ENCODE results near the gene MOSPD3. TPM values are rescaled to one million over a fixed set of nuclear protein-coding genes. Genes with fewer than 3 reads are reported as not detected.

The MOSPD3 gene
- total and polyA plus RNA-seq, 2 of the 13 experiments (the other 11 are each of a cell fraction or from before 2014, with no cell fraction given) = 7.6 to 8.8 TPM

GRCh38 chr7:100568176-100568895, 44.0 kb upstream of the MOSPD3 start (continued):
- peak; percentile 12; the same call in 1 of the 2 replicates for TF ChIP-seq ZBTB39 (CRISPR knock-in tag; IDR thresholded peaks at IDR 0.05)
- TF ChIP-seq JUN (CRISPR knock-in tag; IDR thresholded peaks at IDR 0.05) = no peak; the same call in 1 of the 2 replicates
- TF ChIP-seq ZNF580 (CRISPR knock-in tag; IDR thresholded peaks at IDR 0.05; ENCODE audit: borderline replicate concordance, low read depth) = peak; percentile 63
- no peak for TF ChIP-seq HNF1A (IDR thresholded peaks at IDR 0.05; ENCODE audit: low read depth)
- peak; percentile 80 for TF ChIP-seq HNF1A (CRISPR knock-in tag; IDR thresholded peaks at IDR 0.05; ENCODE audit: borderline replicate concordance)
- TF ChIP-seq HCFC1 (IDR thresholded peaks at IDR 0.05; ENCODE audit: low read depth, low read length) = no peak
- TF ChIP-seq ARNT2 (CRISPR knock-in tag; IDR thresholded peaks at IDR 0.05; ENCODE audit: low read depth) = peak; percentile 91
- TF ChIP-seq ZMYM4 (CRISPR knock-in tag; IDR thresholded peaks at IDR 0.05) = peak; percentile 73
- no peak for TF ChIP-seq SCMH1 (CRISPR knock-in tag; IDR thresholded peaks at IDR 0.05; ENCODE audit: borderline replicate concordance)
- peak; percentile 39 for TF ChIP-seq TEAD3 (CRISPR knock-in tag; optimal IDR thresholded peaks at IDR 0.05; ENCODE audit: borderline replicate concordance)
- TF ChIP-seq ZNF549 (CRISPR knock-in tag; IDR thresholded peaks at IDR 0.05) = no peak
- TF ChIP-seq ZBTB7A (CRISPR knock-in tag; IDR thresholded peaks at IDR 0.05) = no peak; the same call in 1 of the 2 replicates
- peak; percentile 96 for TF ChIP-seq TFE3 (CRISPR knock-in tag; IDR thresholded peaks at IDR 0.05)
- TF ChIP-seq FOXK1 (CRISPR knock-in tag; IDR thresholded peaks at IDR 0.05; ENCODE audit: borderline replicate concordance, low read depth) = peak; percentile 80; the same call in 1 of the 2 replicates
- TF ChIP-seq PRMT3 (CRISPR knock-in tag; IDR thresholded peaks at IDR 0.05; ENCODE audit: borderline replicate concordance, low read depth) = no peak
- 0 out of 2 replicates have a peak, but pooled peaks have one; percentile 61 for TF ChIP-seq ZNF160 (CRISPR knock-in tag; IDR thresholded peaks at IDR 0.05)
- TF ChIP-seq ZZZ3 (CRISPR knock-in tag; IDR thresholded peaks at IDR 0.05; ENCODE audit: borderline replicate concordance) = no peak
- TF ChIP-seq MIXL1 (CRISPR knock-in tag; IDR thresholded peaks at IDR 0.05) = peak; percentile 19; the same call in 1 of the 2 replicates
- peak; percentile 22; the same call in 1 of the 2 replicates for TF ChIP-seq SP140L (CRISPR knock-in tag; IDR thresholded peaks at IDR 0.05; ENCODE audit: borderline replicate concordance)
- no peak; the same call in 1 of the 2 replicates for TF ChIP-seq IRF9 (CRISPR knock-in tag; IDR thresholded peaks at IDR 0.05; ENCODE audit: borderline replicate concordance)
- TF ChIP-seq ZNF33B (CRISPR knock-in tag; IDR thresholded peaks at IDR 0.05) = peak; percentile 21; the same call in 1 of the 2 replicates
